Hematopoietic multipotent progenitor cell treated with erythropoietin and hydrocortisone succinate and interleukin-3 and kit ligand, for 6 days (in vitro differentiated cells): ENCODE data around the gene BRPF3.
A peak's percentile ranks its signal among the peaks of the same experiment; 100 is the strongest.
"Not testable (repeated sequence)": the region's sequence is repeated elsewhere in the genome, so short reads cannot be mapped to it uniquely, and the experiment has no call there.

Experiments
- DNase-seq: peaks from one replicate; pipeline ENCODE4 v3.0.0-alpha.2; 2015

Gene BRPF3

DNA sequence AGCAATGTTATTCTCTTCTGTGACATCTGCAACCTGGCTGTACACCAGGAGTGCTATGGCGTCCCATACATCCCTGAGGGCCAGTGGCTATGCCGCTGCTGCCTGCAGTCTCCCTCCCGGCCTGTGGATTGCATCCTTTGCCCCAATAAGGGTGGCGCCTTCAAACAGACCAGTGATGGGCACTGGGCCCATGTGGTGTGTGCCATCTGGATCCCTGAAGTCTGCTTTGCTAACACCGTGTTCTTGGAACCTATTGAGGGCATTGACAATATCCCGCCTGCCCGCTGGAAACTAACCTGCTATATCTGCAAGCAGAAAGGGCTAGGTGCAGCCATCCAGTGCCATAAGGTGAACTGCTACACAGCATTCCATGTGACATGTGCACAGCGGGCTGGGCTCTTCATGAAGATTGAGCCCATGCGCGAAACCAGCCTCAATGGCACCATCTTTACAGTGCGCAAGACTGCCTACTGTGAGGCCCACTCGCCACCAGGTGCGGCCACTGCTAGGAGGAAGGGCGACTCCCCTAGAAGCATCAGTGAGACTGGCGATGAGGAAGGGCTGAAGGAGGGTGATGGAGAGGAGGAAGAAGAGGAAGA is 4.6 kb downstream of the BRPF3 start:
- DNase-seq, result no peak

DNA sequence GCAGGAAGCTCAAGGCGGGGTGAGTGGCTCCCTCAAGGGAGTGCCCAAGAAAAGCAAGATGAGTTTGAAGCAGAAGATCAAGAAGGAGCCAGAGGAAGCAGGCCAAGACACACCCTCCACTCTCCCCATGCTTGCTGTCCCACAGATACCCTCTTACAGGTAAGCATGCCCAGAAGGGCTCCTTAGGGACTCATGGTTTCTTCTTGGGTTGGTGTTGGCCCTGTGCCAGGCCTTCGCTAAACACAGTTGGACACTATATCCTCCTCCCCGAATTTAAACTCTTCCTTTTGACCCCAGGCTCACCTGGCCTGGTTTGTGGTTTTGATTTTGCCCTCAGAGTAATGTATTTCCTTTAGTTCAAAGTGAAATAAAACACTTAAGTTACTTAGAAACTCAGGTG is 5.1 kb downstream of the BRPF3 start:
- no peak for DNase-seq

DNA sequence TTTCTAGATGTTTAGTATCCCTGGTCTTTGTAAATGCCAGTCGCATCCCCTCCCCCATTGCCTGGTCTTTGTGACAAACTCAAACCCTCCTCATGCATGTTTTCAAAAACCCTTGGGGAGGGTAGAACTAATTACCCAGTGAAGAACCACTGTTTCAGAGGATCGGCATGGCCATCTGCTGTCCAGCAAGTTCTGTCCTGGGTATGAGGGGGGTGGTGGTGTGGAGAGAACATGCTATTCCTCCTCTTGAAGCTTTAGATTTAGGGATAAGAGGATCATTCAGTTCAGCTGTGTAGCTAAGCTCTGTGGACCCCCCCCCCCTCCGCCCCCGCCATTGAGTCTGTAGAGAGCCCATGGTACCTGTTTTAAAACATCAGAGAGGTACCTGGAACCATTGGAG is 5.6 kb downstream of the BRPF3 start:
- no peak for DNase-seq

DNA sequence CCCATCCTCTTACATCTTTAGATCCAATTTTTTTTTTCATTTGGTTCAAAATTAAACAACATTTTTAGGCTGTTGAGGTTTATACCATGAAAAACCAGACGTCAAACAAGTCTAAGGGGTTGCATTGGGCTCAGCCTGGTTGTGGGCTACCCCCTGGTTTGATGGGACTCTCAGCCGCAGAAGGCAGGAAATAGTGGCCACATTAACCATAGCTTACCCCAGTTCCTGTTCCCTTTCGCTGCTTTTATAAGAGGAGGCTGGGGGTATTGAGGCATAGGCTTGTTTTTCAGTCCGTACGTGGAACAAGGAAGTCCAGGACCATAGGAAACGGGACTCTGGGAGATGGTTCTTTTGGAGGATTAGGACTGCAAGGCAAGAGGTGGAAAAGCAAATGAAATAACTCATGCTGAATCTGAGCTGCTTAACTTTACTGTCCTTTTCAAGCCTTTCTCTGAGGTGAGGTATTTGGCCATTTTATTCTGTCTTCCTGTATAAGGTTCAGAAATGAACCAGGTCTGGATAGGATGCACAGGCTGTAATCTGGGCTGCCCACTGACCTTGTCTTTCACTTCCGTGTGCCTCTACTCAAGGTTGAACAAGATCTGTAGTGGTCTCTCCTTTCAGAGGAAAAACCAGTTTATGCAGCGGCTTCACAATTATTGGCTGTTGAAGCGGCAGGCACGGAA is 7.7 kb downstream of the BRPF3 start:
- peak; percentile 65 for DNase-seq

DNA sequence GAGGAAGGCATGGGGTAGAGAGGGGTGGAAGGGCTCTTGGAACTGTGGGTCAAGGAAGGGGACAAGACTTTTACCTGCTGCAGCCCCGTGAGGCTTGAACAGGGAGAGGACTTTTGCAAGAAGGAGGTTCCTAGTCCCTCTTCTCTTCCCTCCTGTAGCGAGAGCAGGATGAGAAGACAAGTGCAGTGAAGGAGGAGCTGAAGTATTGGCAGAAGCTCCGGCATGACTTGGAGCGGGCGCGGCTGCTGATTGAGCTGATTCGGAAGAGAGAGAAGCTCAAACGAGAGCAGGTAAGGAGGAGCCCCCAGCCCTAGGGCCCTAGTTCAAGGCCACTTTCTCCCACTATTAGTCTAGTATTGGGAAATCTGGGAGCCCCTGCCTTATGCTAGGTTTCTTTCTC is 10.6 kb downstream of the BRPF3 start:
- DNase-seq, result no peak

DNA sequence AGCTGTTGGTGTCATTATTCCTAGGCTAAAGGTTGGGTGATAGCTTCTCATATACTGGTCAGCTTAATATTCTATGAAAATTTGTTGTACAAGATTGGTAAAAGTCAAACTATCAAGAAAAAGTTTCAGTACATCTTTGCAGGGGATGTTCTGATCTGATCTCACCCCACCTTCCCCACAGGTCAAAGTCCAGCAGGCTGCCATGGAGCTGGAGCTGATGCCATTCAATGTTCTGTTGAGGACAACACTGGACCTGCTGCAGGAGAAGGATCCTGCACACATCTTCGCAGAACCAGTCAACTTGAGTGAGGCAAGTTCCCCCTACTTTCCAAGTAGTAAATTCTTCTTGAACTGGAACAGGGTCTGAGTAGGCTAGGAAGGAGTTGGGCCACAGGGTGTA is 13.1 kb downstream of the BRPF3 start:
- DNase-seq, result no peak

DNA sequence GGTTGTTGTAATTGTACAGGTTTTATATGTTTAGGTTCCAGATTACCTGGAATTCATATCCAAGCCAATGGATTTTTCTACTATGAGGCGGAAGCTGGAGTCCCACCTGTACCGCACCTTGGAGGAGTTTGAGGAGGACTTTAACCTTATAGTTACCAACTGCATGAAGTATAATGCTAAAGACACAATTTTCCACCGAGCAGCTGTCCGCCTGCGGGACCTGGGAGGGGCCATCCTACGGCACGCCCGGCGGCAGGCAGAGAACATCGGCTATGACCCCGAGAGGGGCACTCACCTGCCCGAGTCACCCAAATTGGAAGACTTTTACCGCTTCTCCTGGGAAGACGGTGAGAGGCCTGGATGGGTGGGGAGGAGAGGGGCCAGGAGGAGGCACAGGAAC is 13.6 kb downstream of the BRPF3 start:
- DNase-seq, result no peak

DNA sequence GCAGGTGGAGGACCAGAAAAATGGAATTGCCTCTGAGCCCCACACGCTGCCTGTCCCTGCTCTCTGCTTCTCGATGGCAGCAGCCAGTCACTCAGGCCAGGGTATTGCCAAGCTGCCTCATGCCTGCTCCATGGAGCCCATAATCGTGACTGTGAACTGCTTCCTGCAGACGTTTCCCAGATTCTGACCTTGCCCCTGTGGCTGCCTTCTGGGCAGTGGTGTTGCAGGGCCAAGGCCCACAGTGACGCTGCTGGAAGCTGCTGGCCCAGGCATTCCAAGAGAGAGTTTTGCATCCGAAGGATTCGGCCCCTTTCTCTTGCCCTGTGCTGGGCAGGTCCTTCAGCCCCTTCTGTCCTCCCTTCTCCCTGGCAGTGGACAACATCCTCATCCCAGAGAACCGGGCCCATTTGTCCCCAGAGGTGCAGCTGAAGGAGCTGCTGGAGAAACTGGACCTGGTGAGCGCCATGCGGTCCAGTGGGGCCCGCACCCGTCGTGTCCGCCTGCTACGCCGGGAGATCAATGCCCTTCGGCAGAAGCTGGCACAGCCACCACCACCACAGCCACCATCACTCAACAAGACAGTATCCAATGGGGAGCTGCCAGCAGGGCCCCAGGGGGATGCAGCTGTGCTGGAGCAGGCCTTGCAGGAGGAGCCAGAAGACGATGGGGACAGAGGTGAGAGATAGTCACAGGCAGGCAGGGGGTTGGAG is 14.5 kb downstream of the BRPF3 start:
- DNase-seq, result no peak

DNA sequence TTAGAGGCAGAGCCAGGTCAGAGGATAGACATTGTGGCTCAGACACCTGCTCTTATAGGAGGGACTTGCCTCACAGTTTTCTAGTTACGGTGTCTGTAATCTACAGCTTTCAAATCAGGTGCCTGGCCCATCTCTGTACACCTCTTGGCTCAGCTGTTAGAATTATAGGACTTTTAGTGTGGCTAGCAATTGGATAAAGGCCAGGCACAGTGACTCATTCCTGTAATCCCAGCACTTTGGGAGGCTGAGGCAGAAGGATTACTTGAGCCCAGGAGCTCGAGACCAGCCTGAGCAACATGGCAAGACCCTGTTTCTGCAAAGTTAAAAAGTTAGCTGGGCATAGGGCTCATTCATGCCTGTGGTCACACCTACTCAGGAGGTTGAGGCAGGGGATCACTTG is 20.0 kb downstream of the BRPF3 start:
- no peak for DNase-seq

DNA sequence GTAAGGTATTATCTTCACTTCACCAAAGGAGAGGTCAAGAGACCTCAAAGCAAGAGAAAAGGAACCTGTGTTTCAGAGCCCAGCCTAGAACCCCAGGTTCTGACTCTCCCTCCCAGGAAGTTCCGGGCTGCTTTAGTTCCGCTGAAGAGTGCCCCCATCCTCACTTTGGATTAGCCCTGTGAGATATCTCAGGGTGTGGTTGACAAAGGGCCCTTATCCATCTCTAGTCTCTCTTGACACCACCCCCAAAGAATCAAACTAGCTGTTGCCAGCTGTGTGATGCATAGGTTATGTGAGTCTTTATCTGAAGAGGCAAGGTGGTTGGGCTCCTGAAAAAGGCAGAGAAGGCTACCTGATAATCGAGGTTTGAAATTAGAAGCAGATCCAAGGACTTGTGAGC is 20.6 kb downstream of the BRPF3 start:
- peak; percentile 45 for DNase-seq

DNA sequence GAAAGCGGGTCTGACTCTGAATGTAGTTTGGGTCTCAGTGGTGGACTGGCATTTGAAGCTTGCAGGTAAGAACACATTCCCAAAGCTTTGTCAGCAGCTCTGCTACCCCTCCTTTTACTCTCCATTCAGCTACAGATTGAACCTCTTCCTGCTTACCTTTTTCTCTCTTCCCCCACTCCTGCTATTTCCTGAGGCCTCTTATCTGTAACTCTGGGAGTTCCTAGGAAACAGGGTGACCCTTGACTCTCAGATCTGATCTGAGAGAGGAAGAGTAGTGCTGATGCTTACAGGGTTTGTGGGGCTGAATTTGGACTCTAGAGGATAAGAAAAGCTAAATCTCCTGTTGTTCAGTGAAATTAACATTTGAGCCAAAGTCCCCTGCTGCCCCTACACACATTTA is 21.4 kb downstream of the BRPF3 start:
- DNase-seq, result no peak

DNA sequence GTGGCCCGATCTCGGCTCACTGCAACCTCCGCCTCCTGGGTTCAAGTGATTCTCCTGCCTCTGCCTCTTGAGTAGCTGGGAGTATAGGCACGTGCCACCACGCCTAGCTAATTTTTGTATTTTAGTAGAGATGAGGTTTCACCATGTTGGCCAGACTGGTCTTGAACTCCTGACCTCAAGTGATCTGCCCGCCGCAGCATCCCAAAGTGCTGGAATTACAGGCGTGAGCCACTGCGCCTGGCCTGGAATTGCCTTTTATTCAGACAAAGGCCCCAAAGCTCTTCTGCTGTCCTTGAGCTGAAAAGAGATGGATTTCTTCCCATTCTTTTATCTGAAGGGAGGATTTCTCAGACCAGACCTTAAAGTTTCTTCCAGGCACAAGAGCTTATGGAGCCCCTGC is 22.0 kb downstream of the BRPF3 start:
- DNase-seq, result not testable (repeated sequence)

DNA sequence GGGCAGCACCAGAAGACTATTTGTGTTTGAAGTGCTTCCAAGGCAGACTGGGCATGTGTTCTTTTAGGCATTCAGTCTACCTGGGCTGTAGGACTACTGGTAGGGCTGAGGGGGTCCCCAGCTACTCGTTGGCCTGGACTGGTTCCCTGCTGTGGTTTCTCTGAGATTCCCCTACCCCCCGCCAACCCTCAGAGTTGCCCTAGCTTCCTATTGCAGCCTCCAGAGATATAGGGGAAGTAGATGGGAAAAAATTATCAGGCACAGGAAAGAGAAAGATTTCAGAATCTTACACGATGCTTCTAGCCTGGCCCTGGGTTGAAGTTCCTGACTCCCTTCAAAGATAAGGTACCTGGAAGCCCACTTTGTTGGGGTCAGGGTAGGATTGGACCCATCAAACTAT is 22.5 kb downstream of the BRPF3 start:
- DNase-seq, result no peak

DNA sequence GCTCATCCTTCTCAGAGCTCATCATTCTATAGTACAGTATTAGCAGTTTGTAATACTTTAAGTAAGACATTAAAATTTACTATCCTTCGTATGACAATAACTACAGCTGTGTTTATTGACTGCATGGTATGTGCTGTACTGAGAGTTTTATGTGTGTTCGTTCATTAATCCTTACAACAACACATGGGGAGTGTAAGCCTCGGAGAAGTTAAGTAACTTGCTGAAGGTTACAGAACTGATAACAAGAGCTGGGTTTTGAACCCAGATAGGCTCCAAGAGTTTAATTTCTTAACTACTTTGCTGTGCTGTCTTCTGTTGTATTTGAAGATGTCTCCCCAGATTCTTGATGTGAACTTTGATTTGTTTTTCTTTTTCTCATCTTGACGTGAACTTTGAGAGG is 23.7 kb downstream of the BRPF3 start:
- no peak for DNase-seq

DNA sequence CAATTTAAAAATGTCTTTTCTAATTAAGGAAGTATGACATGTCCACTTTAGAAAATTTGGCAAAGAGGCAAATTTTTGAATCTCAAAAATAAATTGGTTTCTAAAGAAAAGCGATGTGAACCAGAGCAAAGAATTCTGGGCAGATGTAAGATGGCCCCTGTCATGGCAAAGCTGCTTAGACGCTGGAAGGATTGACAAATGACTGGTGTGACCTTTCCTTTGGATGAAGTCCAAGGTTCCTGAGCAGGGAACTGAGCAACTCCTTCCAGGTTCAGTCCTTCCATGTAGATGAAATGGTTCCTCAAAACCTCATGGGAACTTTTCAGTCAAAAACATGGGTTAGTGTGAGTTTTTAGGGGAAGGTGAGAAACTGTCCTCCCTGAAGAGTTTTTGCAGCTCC is 25.1 kb downstream of the BRPF3 start:
- DNase-seq, result no peak

DNA sequence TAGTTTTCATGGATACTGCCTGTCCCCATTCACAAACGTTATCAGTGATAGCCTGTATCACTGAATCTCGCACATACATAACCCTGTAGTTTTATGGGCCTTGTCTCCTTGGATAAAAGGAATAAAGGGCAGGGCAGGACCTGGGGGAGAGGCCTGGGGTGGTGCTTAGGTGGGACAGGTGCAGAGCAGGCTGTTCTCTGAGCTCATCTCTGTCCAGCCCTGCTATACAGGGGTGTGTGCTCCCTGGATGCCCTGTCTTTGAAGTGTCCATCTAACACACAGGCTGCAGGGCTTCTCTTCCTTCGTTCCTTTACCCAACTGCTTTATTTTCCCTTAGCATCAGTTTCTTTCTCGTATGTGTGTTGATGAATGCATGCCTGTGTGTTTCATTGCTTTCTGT is 26.4 kb downstream of the BRPF3 start:
- no peak for DNase-seq

DNA sequence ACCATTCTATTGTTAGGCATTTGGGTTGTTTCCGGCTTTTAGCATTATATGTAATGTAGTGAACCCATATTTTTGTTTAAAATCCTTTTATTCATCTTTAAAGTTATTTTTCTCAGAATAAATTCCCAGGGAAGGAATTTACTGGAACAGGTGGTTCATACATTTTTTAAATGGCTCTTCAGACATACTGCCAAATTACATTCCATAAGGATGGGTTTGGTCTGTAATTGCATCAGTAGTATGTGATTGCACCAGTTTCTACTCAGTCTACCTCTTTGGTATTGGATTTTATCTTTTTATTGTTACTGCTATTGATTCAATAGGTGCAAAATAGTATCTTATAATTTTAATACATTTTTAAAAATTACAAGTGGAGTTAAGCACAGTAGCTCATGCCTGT is 27.2 kb downstream of the BRPF3 start:
- no peak for DNase-seq

DNA sequence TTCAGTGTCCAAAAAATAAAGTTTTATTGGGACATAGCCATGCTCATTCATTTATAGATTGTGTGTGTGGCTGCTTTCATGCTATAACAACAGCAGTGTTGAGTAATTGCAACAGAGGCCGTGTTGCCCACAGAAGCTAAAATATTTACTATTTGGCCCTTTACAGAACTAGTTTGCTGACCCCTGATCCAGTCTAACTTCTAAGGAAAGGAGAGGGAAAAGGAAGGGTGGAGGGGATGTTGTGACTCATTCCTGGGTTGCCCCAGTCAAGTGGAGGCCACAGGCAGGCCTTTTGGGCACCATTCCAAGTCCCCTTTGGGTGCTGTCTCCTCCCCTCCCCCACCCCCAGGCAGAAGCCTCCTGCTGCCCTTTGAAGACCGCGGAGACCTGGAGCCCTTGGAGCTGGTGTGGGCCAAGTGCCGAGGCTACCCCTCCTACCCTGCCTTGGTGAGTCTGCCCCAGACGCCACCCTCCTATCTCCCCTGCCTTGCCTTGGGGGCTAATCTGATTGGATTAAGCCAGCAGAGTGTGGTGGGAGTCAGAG is 28.4 kb downstream of the BRPF3 start:
- DNase-seq, result peak; percentile 72

DNA sequence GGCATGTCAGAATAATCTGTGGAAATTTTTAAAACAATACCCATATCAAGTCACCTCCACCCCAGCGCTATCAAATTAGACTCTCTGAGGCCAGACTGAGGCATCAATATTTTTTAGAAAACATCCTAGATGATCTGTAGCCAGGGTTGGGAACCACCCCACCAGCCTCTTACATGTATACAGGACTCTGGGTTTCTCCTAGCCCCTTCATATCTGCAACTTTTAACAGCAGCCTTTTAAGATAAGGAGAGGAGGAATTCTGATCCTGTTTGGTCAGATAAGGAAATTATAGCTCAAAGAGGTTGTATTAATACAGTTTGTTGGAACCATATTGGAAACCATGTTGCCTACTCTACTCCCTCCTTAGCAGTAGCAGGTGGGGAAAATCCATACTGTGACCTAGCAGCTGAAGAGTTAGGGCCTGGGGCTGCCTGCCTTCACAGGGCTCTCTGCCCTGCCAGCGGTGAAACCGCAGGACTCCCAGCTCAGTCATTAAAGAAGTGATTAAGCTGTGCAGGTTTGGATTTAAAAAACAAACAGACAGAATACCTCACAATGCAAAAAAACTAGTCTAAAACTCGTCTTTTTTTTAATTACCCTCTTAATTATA is 30.0 kb downstream of the BRPF3 start:
- DNase-seq, result peak; percentile 53

DNA sequence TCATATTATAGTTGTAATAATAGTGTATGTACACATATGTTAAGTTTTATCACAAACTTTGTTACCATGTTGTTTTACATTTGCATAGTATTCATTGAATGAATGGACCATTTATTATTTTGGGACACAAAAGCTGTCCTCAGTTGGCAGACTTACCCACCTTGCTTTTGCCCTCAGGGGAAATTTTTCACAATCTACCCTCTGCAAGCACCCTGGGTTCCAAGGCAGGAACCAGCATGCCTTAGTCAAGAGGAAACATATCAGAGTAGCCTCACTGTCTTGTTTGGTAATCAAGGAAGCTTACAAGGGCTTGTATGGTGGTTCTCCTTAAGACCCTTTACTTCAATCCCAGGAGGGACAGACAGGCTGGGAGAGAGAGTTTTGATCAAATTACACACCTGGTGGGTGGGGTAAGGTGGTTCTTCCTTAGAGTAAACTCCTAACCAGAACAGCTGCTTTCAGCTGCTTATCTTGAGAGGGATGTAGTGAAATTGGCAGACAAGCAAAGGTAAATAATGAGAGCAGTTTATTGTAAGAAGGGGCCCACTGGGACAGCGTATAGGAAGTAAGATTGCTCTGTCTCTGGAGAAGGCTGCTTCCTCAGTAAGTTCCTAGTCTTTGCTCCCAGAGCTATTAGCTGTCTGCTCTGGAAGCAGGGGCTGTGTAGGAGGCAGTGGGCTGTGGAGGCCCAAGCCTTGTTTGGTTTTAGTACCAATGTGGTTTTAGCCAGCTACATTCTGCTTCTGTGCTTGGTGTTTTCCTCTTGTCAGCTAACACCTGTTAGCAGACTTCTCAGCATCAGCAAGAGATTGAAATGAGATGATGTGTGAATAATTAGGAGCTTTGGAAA is 31.1 kb downstream of the BRPF3 start:
- peak; percentile 31 for DNase-seq

DNA sequence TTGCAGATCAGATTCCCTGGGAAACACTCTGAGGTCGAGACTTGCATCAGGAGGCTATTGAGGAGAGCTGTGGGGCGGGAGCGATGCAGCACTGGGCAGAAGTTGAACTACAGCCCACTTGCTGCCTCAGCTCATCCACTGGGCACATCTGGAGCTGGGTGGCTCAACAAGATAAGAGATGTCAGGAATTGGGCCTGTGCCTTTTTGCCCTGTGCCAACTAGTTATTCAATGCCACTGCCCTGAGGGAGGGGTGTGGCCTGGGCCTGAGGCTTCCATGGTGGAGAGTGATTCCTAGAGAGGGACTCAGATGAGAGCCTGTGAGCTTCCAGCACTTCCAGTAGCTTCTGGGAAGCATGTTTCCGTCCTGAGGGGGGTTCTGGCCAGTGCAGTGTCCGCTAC is 32.7 kb downstream of the BRPF3 start:
- DNase-seq, result peak; percentile 74

DNA sequence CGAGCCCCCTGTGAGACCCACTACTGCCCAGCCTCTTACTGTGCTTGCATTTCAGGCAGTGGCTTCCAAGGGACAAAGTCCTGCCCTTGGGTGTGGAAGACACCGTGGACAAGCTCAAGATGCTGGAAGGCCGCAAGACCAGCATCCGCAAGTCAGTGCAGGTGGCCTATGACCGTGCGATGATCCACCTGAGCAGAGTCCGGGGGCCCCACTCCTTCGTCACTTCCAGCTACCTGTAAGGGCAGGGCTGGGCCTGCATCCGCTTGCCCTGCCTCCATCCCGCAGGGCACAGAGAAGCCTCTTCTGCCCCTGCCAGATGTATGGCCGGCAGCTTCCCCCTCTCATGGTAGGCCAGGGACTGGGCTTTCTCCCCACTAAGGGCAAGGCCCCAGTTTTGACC is 33.8 kb downstream of the BRPF3 start:
- no peak for DNase-seq

DNA sequence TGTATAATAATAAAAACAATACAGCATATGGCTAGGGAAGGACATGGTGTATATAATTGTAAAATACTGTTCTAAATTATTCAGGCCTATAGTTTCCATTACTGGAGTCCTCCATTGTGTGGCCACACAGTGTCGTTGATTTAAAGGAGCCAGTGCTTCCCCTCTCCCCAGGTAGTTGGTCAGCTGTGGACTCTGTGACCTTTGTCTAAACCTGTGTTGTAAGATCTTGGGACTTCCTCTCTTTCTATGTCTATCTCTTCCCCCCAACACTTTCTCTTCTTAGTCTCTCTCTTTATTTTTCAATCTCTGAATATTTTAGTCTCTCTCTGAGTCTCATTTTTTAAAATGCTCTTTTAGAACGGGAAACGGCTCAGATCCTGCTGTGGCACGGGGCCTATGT is 35.6 kb downstream of the BRPF3 start:
- no peak for DNase-seq
